HFF-Myc (cell line): Measurements from ENCODE around the gene MDM1.

Experiments used
- DNase-seq: peaks from one replicate; pipeline ENCODE4 v3.0.0-alpha.2; 2011; ENCODE audit warnings: low read depth; ENCODE audit errors: extremely low read depth
- H3K4me3 ChIP-seq: replicated peaks from 2 replicates; pipeline ENCODE4 v1.5.1; 2011; ENCODE audit warnings: low read depth, mild to moderate bottlenecking, control low read depth, low read length
- CTCF ChIP-seq: IDR thresholded peaks from 2 replicates; pipeline ENCODE4 v1.5.1; 2012; ENCODE audit warnings: mild to moderate bottlenecking, low read depth, low read length, control low read depth; ENCODE audit errors: missing control alignments

MDM1 gene

GRCh38 chr12:68367116-68367515 is 35.0 kb upstream of the MDM1 start:
- no peak overlapping the region for H3K4me3 ChIP-seq
- TF ChIP-seq CTCF = no peak
- no peak for DNase-seq

GRCh38 chr12:68364893-68365725 is 32.9 kb upstream of the MDM1 start:
- no peak for TF ChIP-seq CTCF
- DNase-seq = peak; percentile 87
- H3K4me3 ChIP-seq = peak overlapping the region; percentile 13

- no peak for TF ChIP-seq CTCF
- H3K4me3 ChIP-seq = no peak overlapping the region
- no peak for DNase-seq
Measured at GRCh38 chr12:68364328-68364727, 32.2 kb upstream of the MDM1 start.

- TF ChIP-seq CTCF = no peak
- H3K4me3 ChIP-seq = no peak overlapping the region
- no peak for DNase-seq
Measured at GRCh38 chr12:68361953-68362352, 29.8 kb upstream of the MDM1 start.

GRCh38 chr12:68359674-68360073 is 27.5 kb upstream of the MDM1 start:
- no peak overlapping the region for H3K4me3 ChIP-seq
- TF ChIP-seq CTCF = no peak
- DNase-seq = no peak

GRCh38 chr12:68358532-68359485 is 26.6 kb upstream of the MDM1 start:
- peak; percentile 64 for DNase-seq
- H3K4me3 ChIP-seq = no peak overlapping the region
- TF ChIP-seq CTCF = peak; percentile 65
